GM23338 (cell line): ENCODE results near the gene PPP1R36. TPM values are rescaled to one million over a fixed set of nuclear protein-coding genes. Genes with fewer than 3 reads are reported as not detected.
A peak's percentile ranks its signal among the peaks of the same experiment; 100 is the strongest.

ENCODE experiments used
- ATAC-seq: fragments of 200-7000 bp; cut with Tn5 transposase; 3 replicates; pipeline ENCODE4 v1.9.1; 2020
- DNase-seq: peaks from one replicate; pipeline ENCODE4 v3.0.0-alpha.2; 2015; ENCODE audit warnings: low spot score
- H2AFZ ChIP-seq: fragments of 200-600 bp; sonication (generic); 2 replicates; pipeline ENCODE4 v1.8.0; 2016; ENCODE audit warnings: antibody characterized with exemption, mild to moderate bottlenecking, moderate library complexity
- H3F3A ChIP-seq: fragments of 200-600 bp; sonication (generic); replicated peaks from 2 replicates; pipeline ENCODE4 v1.8.0; 2017; ENCODE audit warnings: antibody characterized with exemption, mixed run types, low read depth
- H3K27ac ChIP-seq: fragments of 200-600 bp; sonication (generic); 2 replicates; pipeline ENCODE4 v1.6.1; 2016; ENCODE audit warnings: low read depth
- H3K27me3 ChIP-seq: fragments of 200-600 bp; sonication (generic); 2 replicates; pipeline ENCODE4 v1.8.0; 2016; ENCODE audit warnings: mild to moderate bottlenecking, mixed run types, moderate library complexity; ENCODE audit not compliant: insufficient read depth
- H3K36me3 ChIP-seq: fragments of 200-600 bp; sonication (generic); 2 replicates; pipeline ENCODE4 v1.8.0; 2016; ENCODE audit warnings: mild to moderate bottlenecking; ENCODE audit not compliant: insufficient read depth
- H3K4me1 ChIP-seq: fragments of 200-600 bp; sonication (generic); 2 replicates; pipeline ENCODE4 v1.8.0; 2016; ENCODE audit warnings: mild to moderate bottlenecking, moderate library complexity; ENCODE audit not compliant: insufficient read depth
- H3K4me2 ChIP-seq: fragments of 200-600 bp; sonication (generic); 2 replicates; pipeline ENCODE4 v1.7.1; 2017; ENCODE audit warnings: mixed run types
- H3K4me3 ChIP-seq: fragments of 200-600 bp; sonication (generic); 2 replicates; pipeline ENCODE4 v1.6.1; 2016; ENCODE audit warnings: mixed run types
- H3K79me2 ChIP-seq: fragments of 200-600 bp; sonication (generic); replicated peaks from 2 replicates; pipeline ENCODE4 v1.8.0; 2017; ENCODE audit warnings: mild to moderate bottlenecking; ENCODE audit not compliant: insufficient read depth
- H3K9me2 ChIP-seq: fragments of 200-600 bp; sonication (generic); 2 replicates; pipeline ENCODE4 v1.8.0; 2017; ENCODE audit not compliant: insufficient read depth
- H4K20me1 ChIP-seq: fragments of 200-600 bp; sonication (generic); replicated peaks from 2 replicates; pipeline ENCODE4 v1.8.0; 2017; ENCODE audit warnings: mild to moderate bottlenecking; ENCODE audit not compliant: insufficient read depth
- H3K27ac Mint-ChIP-seq: 2 replicates; pipeline ENCODE4 v1.8.0; 2020; ENCODE audit warnings: inconsistent platforms, mild to moderate bottlenecking, moderate library complexity, mixed read lengths
- H3K27me3 Mint-ChIP-seq: 3 replicates; pipeline ENCODE4 v1.8.0; 2022; ENCODE audit warnings: low read depth, mild to moderate bottlenecking, moderate library complexity, mixed read lengths, inconsistent platforms; ENCODE audit not compliant: insufficient read depth, poor library complexity
- H3K36me3 Mint-ChIP-seq: 3 replicates; pipeline ENCODE4 v1.8.0; 2021; ENCODE audit warnings: low read depth, mild to moderate bottlenecking, inconsistent platforms, moderate library complexity, mixed read lengths
- H3K4me1 Mint-ChIP-seq: 3 replicates; pipeline ENCODE4 v1.8.0; 2020; ENCODE audit warnings: mild to moderate bottlenecking, inconsistent platforms, mixed read lengths
- H3K4me3 Mint-ChIP-seq: 3 replicates; pipeline ENCODE4 v1.8.0; 2021; ENCODE audit warnings: moderate library complexity, mild to moderate bottlenecking, inconsistent platforms, mixed read lengths
- H3K9me3 Mint-ChIP-seq: 3 replicates; pipeline ENCODE4 v1.8.0; 2020; ENCODE audit warnings: moderate library complexity, mild to moderate bottlenecking, inconsistent platforms, mixed read lengths
- CREB1 ChIP-seq: fragments of 250-450 bp; sonication (Bioruptor Pico); IDR thresholded peaks from 2 replicates; pipeline ENCODE4 v1.5.0; 2020; ENCODE audit warnings: low read depth, mild to moderate bottlenecking, moderate library complexity
- EZH2phosphoT487 ChIP-seq: fragments of 200-600 bp; sonication (generic); IDR thresholded peaks from one replicate; pipeline ENCODE4 v1.8.1; 2018; ENCODE audit warnings: antibody characterized with exemption; ENCODE audit not compliant: unreplicated experiment
- JUNB ChIP-seq: IDR thresholded peaks from one replicate; pipeline ENCODE4 v1.6.1; 2016; ENCODE audit warnings: antibody characterized with exemption; ENCODE audit not compliant: unreplicated experiment
- NANOG ChIP-seq: IDR thresholded peaks from 2 replicates; pipeline ENCODE4 v1.6.1; 2016; ENCODE audit warnings: antibody characterized with exemption, borderline replicate concordance
- STAT1 ChIP-seq: IDR thresholded peaks from one replicate; pipeline ENCODE4 v1.6.1; 2016; ENCODE audit warnings: antibody characterized with exemption; ENCODE audit not compliant: unreplicated experiment
- ZNF114 ChIP-seq: fragments of 250-450 bp; sonication (Bioruptor Pico); IDR thresholded peaks from 2 replicates; pipeline ENCODE4 v1.5.0; 2020; ENCODE audit warnings: mild to moderate bottlenecking, moderate library complexity
- ZNF331 ChIP-seq: fragments of 250-450 bp; sonication (Bioruptor Pico); IDR thresholded peaks from 2 replicates; pipeline ENCODE4 v1.5.0; 2020; ENCODE audit warnings: low read depth, mild to moderate bottlenecking, moderate library complexity
- polyA plus RNA-seq: library from polyadenylated mRNA; unstranded; fragments of >200 nt; fragmentation: Nextera tagmentation; extraction: Ambion mirVana; gene quantifications from 2 replicates; pipeline ENCODE4 v1.2.1, GENCODE V29; 2016
- total RNA-seq: library from RNA; depleted of rRNA; stranded (reverse); fragments of >200 nt; shearing (Covaris generic); gene quantifications from 2 replicates; pipeline ENCODE4 v1.2.3, GENCODE V29; 2014
- TF ChIP-seq, protein P1 (sequence below): fragments of 250-450 bp; sonication (Bioruptor Pico); IDR thresholded peaks from 2 replicates; pipeline ENCODE4 v1.5.0; 2020; ENCODE audit warnings: mild to moderate bottlenecking, moderate library complexity
- TF ChIP-seq, protein P2 (sequence below): IDR thresholded peaks from 2 replicates; pipeline ENCODE4 v1.6.1; 2016; ENCODE audit warnings: antibody characterized with exemption
- TF ChIP-seq, protein P3 (sequence below): IDR thresholded peaks from one replicate; pipeline ENCODE4 v1.6.1; 2018; ENCODE audit warnings: antibody characterized with exemption; ENCODE audit not compliant: unreplicated experiment

Gene PPP1R36
- total and polyA plus RNA-seq, 2 experiments from 2014 or later, result 0.42 to 1.4 TPM

DNA sequence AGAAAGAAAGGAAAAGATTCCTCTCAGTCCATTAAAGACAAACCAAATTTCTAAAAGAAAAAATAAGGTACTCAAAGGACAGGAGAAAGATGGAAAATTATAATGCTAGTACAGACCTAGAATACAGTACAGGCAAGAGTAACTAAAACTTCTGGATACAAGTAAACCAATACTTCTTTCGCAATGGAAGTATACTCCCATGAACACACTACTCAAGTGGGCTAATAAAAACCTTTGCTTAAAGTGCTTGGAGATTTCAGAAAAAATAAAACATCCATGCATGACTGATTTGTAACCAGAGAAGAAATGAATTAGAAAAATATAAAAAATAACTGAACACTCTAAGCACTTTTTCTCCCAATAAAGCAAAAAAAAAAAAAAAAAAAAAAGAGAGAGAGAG, 49.7 kb upstream of the PPP1R36 start (continued):
- TF ChIP-seq, protein P1, sequence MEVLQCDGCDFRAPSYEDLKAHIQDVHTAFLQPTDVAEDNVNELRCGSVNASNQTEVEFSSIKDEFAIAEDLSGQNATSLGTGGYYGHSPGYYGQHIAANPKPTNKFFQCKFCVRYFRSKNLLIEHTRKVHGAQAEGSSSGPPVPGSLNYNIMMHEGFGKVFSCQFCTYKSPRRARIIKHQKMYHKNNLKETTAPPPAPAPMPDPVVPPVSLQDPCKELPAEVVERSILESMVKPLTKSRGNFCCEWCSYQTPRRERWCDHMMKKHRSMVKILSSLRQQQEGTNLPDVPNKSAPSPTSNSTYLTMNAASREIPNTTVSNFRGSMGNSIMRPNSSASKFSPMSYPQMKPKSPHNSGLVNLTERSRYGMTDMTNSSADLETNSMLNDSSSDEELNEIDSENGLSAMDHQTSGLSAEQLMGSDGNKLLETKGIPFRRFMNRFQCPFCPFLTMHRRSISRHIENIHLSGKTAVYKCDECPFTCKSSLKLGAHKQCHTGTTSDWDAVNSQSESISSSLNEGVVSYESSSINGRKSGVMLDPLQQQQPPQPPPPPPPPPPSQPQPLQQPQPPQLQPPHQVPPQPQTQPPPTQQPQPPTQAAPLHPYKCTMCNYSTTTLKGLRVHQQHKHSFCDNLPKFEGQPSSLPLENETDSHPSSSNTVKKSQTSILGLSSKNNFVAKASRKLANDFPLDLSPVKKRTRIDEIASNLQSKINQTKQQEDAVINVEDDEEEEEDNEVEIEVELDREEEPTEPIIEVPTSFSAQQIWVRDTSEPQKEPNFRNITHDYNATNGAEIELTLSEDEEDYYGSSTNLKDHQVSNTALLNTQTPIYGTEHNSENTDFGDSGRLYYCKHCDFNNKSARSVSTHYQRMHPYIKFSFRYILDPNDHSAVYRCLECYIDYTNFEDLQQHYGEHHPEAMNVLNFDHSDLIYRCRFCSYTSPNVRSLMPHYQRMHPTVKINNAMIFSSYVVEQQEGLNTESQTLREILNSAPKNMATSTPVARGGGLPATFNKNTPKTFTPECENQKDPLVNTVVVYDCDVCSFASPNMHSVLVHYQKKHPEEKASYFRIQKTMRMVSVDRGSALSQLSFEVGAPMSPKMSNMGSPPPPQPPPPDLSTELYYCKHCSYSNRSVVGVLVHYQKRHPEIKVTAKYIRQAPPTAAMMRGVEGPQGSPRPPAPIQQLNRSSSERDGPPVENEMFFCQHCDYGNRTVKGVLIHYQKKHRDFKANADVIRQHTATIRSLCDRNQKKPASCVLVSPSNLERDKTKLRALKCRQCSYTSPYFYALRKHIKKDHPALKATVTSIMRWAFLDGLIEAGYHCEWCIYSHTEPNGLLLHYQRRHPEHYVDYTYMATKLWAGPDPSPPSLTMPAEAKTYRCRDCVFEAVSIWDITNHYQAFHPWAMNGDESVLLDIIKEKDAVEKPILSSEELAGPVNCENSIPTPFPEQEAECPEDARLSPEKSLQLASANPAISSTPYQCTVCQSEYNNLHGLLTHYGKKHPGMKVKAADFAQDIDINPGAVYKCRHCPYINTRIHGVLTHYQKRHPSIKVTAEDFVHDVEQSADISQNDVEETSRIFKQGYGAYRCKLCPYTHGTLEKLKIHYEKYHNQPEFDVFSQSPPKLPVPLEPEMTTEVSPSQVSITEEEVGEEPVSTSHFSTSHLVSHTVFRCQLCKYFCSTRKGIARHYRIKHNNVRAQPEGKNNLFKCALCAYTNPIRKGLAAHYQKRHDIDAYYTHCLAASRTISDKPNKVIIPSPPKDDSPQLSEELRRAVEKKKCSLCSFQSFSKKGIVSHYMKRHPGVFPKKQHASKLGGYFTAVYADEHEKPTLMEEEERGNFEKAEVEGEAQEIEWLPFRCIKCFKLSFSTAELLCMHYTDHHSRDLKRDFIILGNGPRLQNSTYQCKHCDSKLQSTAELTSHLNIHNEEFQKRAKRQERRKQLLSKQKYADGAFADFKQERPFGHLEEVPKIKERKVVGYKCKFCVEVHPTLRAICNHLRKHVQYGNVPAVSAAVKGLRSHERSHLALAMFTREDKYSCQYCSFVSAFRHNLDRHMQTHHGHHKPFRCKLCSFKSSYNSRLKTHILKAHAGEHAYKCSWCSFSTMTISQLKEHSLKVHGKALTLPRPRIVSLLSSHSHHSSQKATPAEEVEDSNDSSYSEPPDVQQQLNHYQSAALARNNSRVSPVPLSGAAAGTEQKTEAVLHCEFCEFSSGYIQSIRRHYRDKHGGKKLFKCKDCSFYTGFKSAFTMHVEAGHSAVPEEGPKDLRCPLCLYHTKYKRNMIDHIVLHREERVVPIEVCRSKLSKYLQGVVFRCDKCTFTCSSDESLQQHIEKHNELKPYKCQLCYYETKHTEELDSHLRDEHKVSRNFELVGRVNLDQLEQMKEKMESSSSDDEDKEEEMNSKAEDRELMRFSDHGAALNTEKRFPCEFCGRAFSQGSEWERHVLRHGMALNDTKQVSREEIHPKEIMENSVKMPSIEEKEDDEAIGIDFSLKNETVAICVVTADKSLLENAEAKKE (CRISPR knock-in tag), result no peak
- no peak for TF ChIP-seq ZNF114 (CRISPR knock-in tag)
- TF ChIP-seq, protein P2, sequence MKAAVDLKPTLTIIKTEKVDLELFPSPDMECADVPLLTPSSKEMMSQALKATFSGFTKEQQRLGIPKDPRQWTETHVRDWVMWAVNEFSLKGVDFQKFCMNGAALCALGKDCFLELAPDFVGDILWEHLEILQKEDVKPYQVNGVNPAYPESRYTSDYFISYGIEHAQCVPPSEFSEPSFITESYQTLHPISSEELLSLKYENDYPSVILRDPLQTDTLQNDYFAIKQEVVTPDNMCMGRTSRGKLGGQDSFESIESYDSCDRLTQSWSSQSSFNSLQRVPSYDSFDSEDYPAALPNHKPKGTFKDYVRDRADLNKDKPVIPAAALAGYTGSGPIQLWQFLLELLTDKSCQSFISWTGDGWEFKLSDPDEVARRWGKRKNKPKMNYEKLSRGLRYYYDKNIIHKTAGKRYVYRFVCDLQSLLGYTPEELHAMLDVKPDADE, result no peak

DNA sequence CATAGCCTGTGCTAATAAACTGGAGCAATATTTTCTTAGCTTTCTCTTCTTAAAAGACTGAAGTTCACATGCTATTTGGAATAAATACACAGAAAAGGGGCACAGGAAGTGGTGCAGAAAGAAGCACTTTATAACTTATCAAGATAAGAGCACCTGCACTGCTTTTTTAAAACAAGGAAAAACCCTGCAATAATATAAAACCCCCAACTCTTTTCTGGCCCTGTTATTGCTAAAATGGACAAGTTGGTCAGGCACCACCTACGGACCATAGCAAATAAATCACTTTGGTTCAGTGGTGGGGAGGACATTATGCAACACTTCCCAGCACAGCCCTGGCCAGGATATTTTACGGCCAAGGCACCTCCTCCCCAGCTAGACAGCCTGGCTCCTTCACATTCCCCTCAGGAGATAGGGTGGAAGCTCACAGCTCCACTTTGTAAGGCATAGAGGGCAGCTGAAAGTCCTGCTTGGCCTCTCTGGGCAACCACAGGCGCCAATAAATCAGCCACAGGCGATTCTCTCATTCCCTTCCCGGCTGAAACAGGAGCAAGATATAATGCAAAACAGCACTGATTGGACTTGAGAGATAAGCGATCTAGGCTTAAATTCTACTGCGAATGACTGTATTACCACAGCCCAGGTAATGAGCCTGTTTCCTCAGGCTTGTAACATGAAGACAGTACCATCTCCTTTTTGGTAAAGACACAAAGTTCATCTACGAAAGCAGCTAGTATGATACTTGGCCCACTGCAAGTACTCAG, 48.2 kb upstream of the PPP1R36 start:
- no peak overlapping the region for H2AFZ ChIP-seq
- peaks cover 71% of the 10 kb centered on the region for H3K79me2 ChIP-seq
- no peaks in the 10 kb centered on the region for H3K36me3 ChIP-seq
- H3K27me3 ChIP-seq, result no peaks in the 10 kb centered on the region
- peaks cover 18% of the 10 kb centered on the region for H3K36me3 Mint-ChIP-seq
- H4K20me1 ChIP-seq, result 0 out of 2 replicates have a peak, but pooled peaks cover under 1% of the 10 kb centered on the region
- ATAC-seq (no peak), DNase-seq (no peak)
- H3K27ac ChIP-seq, result no peak overlapping the region
- H3K27ac Mint-ChIP-seq, result no peak overlapping the region
- H3K27me3 Mint-ChIP-seq, result peaks cover 11% of the 10 kb centered on the region
- peaks cover 25% of the 10 kb centered on the region for H3K4me1 Mint-ChIP-seq
- no peaks in the 10 kb centered on the region for H3K9me3 Mint-ChIP-seq
- H3K4me3 ChIP-seq, result no peak overlapping the region
- peaks cover 8% of the 10 kb centered on the region; the same call in 1 of the 2 replicates for H3F3A ChIP-seq
- H3K9me2 ChIP-seq, result no peaks in the 10 kb centered on the region
- H3K4me2 ChIP-seq, result peak overlapping the region; percentile 86
- H3K4me1 ChIP-seq, result peaks cover 22% of the 10 kb centered on the region
- H3K4me3 Mint-ChIP-seq, result peak overlapping the region; percentile 94; the same call in 2 of the 3 replicates
- TF ChIP-seq, protein P2, result no peak
- TF ChIP-seq NANOG (no peak), STAT1 (no peak), ZNF114 (CRISPR knock-in tag) (no peak), EZH2phosphoT487 (no peak), ZNF331 (CRISPR knock-in tag) (no peak), JUNB (no peak), CREB1 (CRISPR knock-in tag) (no peak)
- TF ChIP-seq, protein P3, sequence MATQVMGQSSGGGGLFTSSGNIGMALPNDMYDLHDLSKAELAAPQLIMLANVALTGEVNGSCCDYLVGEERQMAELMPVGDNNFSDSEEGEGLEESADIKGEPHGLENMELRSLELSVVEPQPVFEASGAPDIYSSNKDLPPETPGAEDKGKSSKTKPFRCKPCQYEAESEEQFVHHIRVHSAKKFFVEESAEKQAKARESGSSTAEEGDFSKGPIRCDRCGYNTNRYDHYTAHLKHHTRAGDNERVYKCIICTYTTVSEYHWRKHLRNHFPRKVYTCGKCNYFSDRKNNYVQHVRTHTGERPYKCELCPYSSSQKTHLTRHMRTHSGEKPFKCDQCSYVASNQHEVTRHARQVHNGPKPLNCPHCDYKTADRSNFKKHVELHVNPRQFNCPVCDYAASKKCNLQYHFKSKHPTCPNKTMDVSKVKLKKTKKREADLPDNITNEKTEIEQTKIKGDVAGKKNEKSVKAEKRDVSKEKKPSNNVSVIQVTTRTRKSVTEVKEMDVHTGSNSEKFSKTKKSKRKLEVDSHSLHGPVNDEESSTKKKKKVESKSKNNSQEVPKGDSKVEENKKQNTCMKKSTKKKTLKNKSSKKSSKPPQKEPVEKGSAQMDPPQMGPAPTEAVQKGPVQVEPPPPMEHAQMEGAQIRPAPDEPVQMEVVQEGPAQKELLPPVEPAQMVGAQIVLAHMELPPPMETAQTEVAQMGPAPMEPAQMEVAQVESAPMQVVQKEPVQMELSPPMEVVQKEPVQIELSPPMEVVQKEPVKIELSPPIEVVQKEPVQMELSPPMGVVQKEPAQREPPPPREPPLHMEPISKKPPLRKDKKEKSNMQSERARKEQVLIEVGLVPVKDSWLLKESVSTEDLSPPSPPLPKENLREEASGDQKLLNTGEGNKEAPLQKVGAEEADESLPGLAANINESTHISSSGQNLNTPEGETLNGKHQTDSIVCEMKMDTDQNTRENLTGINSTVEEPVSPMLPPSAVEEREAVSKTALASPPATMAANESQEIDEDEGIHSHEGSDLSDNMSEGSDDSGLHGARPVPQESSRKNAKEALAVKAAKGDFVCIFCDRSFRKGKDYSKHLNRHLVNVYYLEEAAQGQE, result no peak
